Adrenal gland (tissue), 5 donors: ENCODE results near the gene ABL2.

Experiments
- CTCF ChIP-seq, 6 experiments: fragments of 450-650 bp in 4 of 6; fragments of 200-600 bp in 2 of 6; sonication (generic) in 1 of 6; IDR thresholded peaks; 1 replicate in 5 of 6; 2 replicates in 1 of 6; pipeline versions ENCODE4 v1.5.1 to v1.8.0; 2016 to 2021; ENCODE audit warnings: antibody characterized with exemption in 6 of 6, mild to moderate bottlenecking in 2 of 6, moderate library complexity in 1 of 6
- POLR2A ChIP-seq, 2 donors: fragments of 450-650 bp; IDR thresholded peaks; one replicate each; pipeline ENCODE4 v1.6.1; 2017; ENCODE audit warnings: antibody characterized with exemption in 2 of 2, mild to moderate bottlenecking in 2 of 2, moderate library complexity in 1 of 2
- donor health status: DM: no; HTN: no; CAD: no.

GRCh38 chr1:179194068-179194537, 35.4 kb downstream of the ABL2 start:
- peak in 1 of 6 experiments; percentile 1 for TF ChIP-seq CTCF (IDR thresholded peaks at IDR 0.05)
- TF ChIP-seq POLR2A (IDR thresholded peaks at IDR 0.05), result no peak
